NB4 (cell line): Measurements from ENCODE around the gene PTGR2.
A peak's percentile ranks its signal among the peaks of the same experiment; 100 is the strongest.
"Not testable (repeated sequence)": the region's sequence is repeated elsewhere in the genome, so short reads cannot be mapped to it uniquely, and the experiment has no call there.

ENCODE experiments used
- DNase-seq: peaks from one replicate; pipeline ENCODE4 v3.0.0; 2010; ENCODE audit warnings: low read depth
- H3K4me3 ChIP-seq: one replicate; pipeline ENCODE4 v1.5.1; 2011; ENCODE audit warnings: mild to moderate bottlenecking, low read depth, low read length, moderate library complexity
- MAX ChIP-seq: IDR thresholded peaks from 2 replicates; pipeline ENCODE4 v1.6.1; 2011; ENCODE audit warnings: low read depth, low read length
- MYC ChIP-seq: IDR thresholded peaks from 2 replicates; pipeline ENCODE4 v1.6.1; 2011; ENCODE audit warnings: low read depth, low read length
- POLR2A ChIP-seq: IDR thresholded peaks from 2 replicates; pipeline ENCODE4 v1.6.1; 2011; ENCODE audit warnings: mild to moderate bottlenecking; ENCODE audit not compliant: insufficient read length; ENCODE audit errors: extremely low read depth
- TF ChIP-seq, protein P1 (sequence below): IDR thresholded peaks from one replicate; pipeline ENCODE4 v1.5.1; 2012; ENCODE audit warnings: low read depth, low read length

PTGR2 gene

DNA sequence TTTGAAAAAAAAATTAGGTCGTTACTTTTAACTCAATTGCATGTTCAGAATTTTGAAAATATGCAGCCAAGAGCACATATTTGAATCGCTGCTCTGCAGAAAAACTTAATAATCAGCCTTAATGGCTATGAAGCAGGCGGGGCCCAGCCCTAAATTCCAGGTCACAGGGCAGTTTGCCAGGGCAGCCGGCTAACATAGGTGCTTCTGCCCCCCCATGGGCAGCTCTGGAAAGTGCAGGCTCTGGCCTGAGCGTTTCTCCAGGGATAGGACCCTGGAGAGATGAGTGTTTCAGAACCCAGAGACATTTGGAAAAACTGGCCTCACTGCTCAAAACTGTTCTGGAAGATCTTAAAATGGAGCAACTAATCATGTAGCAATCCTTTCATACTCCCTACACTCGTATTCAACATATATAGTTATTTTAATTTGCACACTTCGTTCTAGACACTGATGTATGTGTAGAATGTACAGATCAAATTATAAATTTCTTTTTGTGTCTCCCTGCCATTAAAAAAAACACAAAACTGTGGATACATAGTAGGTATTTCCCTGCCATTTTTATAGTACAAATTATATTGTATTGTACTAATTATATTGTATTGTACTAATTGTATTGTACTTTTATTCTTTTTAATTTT lies 26.0 kb upstream of the PTGR2 start:
- TF ChIP-seq, protein P1, sequence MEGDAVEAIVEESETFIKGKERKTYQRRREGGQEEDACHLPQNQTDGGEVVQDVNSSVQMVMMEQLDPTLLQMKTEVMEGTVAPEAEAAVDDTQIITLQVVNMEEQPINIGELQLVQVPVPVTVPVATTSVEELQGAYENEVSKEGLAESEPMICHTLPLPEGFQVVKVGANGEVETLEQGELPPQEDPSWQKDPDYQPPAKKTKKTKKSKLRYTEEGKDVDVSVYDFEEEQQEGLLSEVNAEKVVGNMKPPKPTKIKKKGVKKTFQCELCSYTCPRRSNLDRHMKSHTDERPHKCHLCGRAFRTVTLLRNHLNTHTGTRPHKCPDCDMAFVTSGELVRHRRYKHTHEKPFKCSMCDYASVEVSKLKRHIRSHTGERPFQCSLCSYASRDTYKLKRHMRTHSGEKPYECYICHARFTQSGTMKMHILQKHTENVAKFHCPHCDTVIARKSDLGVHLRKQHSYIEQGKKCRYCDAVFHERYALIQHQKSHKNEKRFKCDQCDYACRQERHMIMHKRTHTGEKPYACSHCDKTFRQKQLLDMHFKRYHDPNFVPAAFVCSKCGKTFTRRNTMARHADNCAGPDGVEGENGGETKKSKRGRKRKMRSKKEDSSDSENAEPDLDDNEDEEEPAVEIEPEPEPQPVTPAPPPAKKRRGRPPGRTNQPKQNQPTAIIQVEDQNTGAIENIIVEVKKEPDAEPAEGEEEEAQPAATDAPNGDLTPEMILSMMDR: peak; percentile 96
- TF ChIP-seq MYC: no peak
- DNase-seq: peak; percentile 81
- no peak overlapping the region for H3K4me3 ChIP-seq

DNA sequence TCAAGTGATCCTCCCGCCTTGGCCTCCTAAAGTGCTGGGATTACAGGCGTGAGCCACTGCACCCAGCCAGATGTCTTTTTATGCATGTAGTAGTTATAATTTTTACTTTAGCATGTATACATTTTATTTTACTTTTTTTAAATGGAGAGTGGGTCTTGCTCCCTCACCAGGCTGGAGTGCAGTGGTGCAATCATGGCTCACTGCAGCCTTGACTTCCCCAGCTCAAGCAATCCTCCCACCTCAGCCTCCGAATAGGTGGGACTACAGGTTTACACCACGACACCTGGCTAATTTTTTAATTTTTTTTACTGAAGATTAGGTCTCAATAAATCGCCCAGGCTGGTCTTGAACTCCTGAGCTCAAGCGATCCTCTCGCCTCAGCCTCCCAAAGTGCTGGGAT lies 24.4 kb upstream of the PTGR2 start:
- TF ChIP-seq, protein P1: peak; percentile 27
- not testable (repeated sequence) for DNase-seq, H3K4me3 ChIP-seq

DNA sequence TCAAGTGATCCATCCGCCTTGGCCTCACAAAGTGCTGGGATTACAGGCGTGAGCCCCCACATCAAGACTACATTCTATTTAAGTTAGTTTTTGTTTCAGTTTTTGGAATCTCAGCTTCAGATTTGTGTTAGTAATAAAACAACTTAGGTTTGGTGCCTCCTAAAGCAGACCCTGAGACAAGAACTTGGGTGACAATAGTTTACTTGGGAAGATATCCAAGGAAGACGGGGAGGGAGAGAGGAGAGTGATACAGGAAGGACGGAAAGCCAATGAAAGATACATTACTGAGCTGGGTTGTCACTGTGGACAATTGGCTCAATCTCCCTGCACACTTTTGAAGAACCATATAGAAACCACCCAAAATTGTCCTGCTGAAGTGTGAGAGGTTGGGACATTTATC lies 22.6 kb upstream of the PTGR2 start:
- no peak overlapping the region for H3K4me3 ChIP-seq
- TF ChIP-seq MAX: no peak
- no peak for TF ChIP-seq MYC
- no peak for TF ChIP-seq POLR2A
- TF ChIP-seq, protein P1: no peak
- no peak for DNase-seq

DNA sequence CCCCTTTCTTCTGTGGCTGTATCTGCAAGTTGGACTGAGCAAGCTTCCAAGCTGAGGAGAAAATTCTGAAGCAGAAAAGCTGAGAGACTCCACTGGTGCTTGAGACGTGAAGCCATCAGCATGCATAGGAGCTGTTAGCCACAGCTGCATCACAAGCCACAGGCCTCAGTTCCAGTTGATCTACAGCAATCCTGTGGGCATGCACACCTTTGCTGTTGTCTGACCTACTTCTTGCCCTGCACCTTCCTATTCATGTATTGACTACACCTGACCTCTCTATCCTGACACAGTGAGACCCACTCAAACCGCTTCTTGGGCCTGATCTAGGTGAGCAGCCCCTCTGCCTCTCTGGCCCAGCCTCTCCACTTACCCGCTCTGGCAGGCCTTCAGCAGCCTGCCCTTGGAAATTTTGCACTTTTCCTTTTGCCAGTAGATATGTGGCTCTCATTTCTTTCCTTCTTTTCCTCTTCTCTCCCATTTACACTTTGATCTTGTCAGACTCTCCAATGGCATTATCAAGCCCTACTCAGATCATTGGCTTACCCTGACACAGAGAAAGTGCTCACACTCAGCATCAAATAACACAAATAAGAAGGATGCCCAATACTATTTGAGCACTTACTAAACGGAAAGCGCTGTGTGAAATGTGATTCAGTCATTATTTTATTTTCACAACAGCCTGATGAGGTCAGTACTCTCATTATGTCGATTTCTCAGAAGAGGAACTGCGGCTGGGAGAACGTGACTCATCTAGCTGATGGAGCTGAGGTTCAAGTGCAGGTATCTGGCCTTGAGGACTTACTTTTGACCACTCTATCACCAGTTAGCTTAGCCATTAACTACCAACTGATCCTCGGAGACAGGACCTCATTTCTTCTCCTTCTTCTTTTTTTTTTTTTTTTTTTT lies 21.9 kb upstream of the PTGR2 start:
- DNase-seq: peak; percentile 78
- no peak for TF ChIP-seq MYC
- TF ChIP-seq, protein P1: no peak
- TF ChIP-seq MAX: no peak
- no peak for TF ChIP-seq POLR2A

DNA sequence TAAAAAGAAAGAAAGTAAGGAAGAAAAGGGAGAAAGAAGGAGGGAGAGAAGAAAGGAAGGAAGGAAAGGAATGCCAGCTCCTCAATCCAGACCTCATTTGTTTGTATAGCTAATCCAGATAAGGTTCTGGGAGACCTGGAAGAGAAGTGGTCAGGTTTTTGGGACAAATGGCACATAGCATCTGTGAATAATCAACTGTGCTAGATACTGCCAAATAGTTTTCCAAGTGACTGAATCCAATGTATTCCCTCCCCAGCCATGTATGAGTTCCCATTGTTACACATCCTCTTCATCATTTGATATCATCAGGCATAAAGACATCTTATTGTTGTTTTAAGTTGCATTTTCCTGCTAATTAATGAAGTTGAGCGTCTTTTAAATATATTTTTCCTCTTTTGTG lies 18.6 kb upstream of the PTGR2 start:
- no peak overlapping the region for H3K4me3 ChIP-seq
- DNase-seq: no peak
- no peak for TF ChIP-seq POLR2A
- TF ChIP-seq, protein P1: no peak
- TF ChIP-seq MAX: no peak
- TF ChIP-seq MYC: no peak

More for the DNA sequence above, 21.9 kb upstream of the PTGR2 start:
- H3K4me3 ChIP-seq: no peak overlapping the region
